ENCODE measurements around the gene SMR3A.

Gene SMR3A

DNA sequence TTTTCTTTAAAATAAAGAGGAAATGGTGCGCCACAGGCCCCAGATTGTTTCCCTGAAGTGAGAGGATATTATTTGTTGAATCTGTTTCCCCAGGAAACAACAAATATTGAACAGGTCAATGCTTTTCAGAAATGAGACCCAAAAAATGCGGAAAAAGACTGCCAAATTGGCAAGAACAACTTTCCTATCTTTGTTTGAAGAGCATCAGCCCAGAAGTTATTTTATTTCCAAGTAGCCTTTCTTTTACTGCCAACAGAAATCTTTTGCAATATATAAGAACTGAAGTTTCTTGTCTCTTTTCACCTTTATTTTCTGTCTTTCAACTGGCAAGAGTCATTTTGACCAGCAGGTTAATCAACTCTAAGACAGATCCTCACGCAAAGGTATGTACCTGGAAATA is at the start of gene SMR3A:
Gene SMR3A, plus strand, starts transcription at position 301 of the 400 bp plus-strand sequence. CDS start 1,356 bp downstream, outside the sequence.
- no peak for DNase-seq (ENCODE audit: low read depth, low spot score)

- no peak for DNase-seq (ENCODE audit: low read depth, low spot score)
These were observed 46.8 kb upstream of the SMR3A start for GRCh38 chr4:70313736-70314135.

DNA sequence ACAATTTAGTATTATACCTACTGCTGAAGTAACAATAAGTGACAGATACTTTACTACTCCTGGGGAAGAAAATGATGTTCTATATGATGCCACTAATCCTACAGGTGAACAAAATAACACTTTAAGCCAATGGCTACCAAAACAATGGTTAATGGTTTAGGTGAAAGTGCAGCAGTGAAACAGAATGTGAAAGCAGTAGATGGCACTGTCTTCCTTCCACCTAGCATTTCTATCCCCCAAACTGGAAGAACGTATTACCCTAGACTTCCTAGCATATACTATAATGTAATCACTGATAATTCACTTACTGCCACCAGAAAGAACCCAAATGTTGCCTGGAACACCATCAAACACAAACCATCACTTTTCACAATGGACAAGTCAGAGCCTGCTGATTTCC is 44.6 kb upstream of the SMR3A start:
- DNase-seq (ENCODE audit: low read depth, low spot score): no peak

- DNase-seq (ENCODE audit: low read depth, low spot score): no peak
These were observed 34.5 kb upstream of the SMR3A start for GRCh38 chr4:70326052-70326451.

- no peak for DNase-seq (ENCODE audit: low read depth, low spot score)
These were observed 25.9 kb upstream of the SMR3A start, which contains the start of gene CABS1 for GRCh38 chr4:70334681-70335080. Gene CABS1, plus strand, starts transcription at chr4:70334981. Its CDS starts 59 bp downstream, at chr4:70335040.

DNA sequence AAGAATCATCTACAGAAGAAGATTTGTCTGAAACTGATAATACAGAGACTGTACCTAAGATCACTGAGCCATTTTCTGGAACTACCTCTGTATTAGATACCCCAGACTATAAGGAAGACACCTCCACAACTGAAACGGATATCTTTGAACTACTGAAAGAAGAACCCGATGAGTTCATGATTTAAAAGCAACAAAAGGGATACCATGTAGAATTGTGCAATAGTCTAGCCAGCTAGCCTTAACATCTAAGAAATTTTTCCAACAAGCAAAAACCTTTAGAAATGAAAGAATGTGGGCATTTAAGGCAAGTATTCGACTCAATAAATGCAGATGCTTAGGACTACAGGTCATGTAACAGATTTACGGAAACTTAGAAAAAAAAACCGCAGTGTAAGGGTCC is 24.5 kb upstream of the SMR3A start:
- DNase-seq (ENCODE audit: low read depth, low spot score): no peak

GRCh38 chr4:70337886-70338420 is 22.6 kb upstream of the SMR3A start:
- no peak for DNase-seq (ENCODE audit: low read depth, low spot score)

DNA sequence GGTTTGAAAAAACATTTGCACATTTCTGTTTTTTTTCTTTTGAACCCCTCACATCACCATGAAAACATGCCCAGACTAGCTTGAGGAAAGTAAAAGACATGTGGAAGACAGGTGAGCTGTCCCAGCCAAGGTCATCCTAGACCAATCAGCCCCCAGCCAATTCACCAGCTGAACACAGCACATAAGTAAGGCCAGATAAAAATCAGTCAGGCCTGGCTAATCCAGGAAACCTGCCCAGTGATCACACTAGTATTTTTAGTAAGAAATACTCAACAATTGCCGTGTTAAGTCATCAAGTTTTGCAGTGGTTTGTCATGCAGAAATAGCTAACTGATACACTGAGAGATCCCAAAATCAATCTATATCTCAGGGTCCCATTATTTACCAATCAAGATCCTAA is 4.4 kb upstream of the SMR3A start:
- no peak for DNase-seq (ENCODE audit: low read depth, low spot score)

- DNase-seq (ENCODE audit: low read depth, low spot score): no peak
These were observed 1.4 kb upstream of the SMR3A start for GRCh38 chr4:70359115-70359661.

GRCh38 chr4:70364002-70364401 is 3.4 kb downstream of the SMR3A start:
- no peak for DNase-seq (ENCODE audit: low read depth, low spot score)

- DNase-seq (ENCODE audit: low read depth, low spot score): no peak
These were observed 4.9 kb downstream of the SMR3A start for GRCh38 chr4:70365479-70365878.

- no peak for DNase-seq (ENCODE audit: low read depth, low spot score)
These were observed 7.3 kb downstream of the SMR3A start for GRCh38 chr4:70367813-70368212.

DNA sequence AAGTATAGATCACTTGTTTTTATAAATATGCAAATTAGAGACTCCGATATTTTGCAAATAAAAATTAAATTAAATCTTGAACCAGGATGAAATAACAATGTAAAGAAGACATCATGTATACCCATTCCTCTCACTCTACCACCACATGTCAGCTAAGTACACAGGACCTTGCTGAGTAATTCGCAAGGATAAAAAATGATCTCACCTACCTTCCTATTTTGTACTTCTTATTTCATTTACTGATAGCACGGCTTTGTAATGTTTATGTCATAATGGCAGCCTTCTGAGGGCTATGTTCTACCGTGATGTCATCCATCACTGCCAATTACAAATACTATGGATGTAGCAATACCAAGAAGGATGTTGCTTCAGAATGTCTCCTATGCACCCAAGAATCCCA is 11.4 kb downstream of the SMR3A start:
- no peak for DNase-seq (ENCODE audit: low read depth, low spot score)

DNA sequence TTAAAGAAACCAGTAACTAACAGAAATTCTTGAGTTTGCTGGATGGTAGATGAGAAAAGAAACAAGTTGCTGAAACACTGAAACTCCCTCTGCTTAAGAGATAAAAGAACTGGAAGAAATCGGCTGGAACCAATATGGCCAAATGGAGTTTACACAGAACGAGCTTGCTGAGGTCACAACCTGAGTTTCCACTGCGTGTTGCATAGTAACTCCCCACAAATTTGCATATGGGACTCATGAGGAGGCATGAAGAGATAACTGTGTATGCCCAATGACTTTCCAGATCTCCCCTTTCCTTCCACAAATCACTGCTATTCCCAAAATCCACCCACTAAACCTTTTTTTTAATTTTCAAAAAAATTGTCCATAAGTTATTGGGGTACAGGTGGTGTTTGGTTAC is 12.2 kb downstream of the SMR3A start:
- DNase-seq (ENCODE audit: low read depth, low spot score): no peak

DNA sequence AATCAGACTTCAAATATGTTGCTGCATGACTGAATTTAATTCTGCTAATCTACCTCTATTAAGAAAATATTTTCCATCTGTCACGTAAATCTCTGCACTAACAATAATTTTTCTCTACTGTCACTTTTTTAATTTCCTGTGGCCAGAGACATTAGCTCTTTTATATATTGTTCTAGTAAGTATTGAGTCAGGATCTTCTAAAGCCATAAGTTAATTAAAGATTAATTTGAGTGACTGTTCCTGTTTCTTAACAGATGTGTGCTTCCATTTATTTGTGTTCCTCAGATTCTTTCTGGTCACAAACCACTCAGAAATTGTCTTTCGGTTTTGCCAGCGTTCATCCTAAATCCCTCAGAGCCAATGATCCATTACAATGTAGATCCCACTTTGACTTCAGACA is 20.0 kb downstream of the SMR3A start:
- DNase-seq (ENCODE audit: low read depth, low spot score): no peak

GRCh38 chr4:70382691-70383181 is 22.2 kb downstream of the SMR3A start, which contains the start of gene SMR3B:
Gene SMR3B, plus strand, starts transcription at chr4:70383131. Its CDS starts 1,380 bp downstream, at chr4:70384511.
- DNase-seq (ENCODE audit: low read depth, low spot score): no peak

- no peak for DNase-seq (ENCODE audit: low read depth, low spot score)
These were observed 31.7 kb downstream of the SMR3A start for GRCh38 chr4:70392057-70392776.

DNA sequence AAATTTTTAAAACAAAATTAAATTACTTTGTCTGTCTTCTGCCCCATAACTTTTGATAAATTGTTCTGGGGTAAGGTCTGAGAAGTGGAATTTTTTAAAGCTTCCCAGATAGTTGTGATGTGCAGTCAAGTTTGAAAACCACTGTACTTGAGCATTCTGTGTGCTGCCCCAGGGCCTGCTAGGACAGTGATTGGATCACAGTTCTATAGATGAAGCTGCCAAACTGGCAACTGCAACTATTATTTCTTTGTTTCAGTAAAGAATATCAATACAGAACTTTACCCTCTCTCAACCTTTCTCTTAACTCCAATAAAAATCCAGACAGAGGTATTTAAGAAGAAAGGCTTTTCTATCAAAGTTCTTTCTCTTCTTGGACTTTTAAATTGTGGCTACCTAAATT is 37.0 kb downstream of the SMR3A start, which contains the start of gene OPRPN:
Gene OPRPN, plus strand, starts transcription at position 361 of the 400 bp plus-strand sequence. CDS start 1,346 bp downstream, outside the sequence.
- DNase-seq (ENCODE audit: low read depth, low spot score): no peak

DNA sequence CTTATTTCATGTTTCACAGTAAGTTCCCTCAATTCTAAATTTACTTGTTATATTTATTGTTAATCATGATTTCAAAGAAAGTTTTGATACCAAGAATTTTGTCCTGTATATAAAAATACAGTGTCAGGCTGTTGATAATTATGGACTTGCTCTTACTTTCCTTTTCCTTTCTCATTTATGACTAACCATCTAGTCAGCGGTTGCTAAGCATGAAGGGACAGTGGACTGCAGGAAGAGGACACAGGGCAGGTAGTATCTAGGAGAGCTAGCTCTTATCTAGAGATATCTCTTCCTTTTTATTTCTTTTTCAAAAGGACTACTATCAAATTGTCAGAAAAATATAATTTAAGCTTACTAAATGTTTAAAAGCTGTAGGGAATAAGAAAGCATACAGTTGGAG is 38.8 kb downstream of the SMR3A start:
- no peak for DNase-seq (ENCODE audit: low read depth, low spot score)

GRCh38 chr4:70402762-70403161 is 42.2 kb downstream of the SMR3A start:
- no peak for DNase-seq (ENCODE audit: low read depth, low spot score)

DNA sequence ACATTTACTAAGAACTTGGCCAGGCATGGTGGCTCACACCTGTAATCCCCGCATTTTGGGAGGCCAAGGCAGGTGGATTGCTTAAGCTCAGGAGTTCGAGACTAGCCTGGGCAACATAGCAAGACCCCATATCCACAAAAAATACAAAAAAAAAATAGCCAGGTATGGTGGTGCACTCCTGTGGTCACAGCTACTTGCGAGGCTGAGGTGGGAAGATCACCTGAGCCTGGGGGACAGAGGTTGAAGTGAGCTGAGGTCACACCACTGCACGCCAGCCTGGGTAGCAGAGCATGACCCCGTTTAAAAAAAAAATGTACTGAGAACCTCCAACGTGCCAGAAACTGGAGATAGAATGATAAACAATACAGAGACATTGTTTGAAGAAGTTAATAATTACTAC is 45.2 kb downstream of the SMR3A start:
- DNase-seq (ENCODE audit: low read depth, low spot score): no peak

Data from astrocyte of the hippocampus (primary cell).